Measurements from ENCODE around the gene BET1L.
"Not testable (repeated sequence)": the region's sequence is repeated elsewhere in the genome, so short reads cannot be mapped to it uniquely, and the experiment has no call there.

BET1L gene

DNA sequence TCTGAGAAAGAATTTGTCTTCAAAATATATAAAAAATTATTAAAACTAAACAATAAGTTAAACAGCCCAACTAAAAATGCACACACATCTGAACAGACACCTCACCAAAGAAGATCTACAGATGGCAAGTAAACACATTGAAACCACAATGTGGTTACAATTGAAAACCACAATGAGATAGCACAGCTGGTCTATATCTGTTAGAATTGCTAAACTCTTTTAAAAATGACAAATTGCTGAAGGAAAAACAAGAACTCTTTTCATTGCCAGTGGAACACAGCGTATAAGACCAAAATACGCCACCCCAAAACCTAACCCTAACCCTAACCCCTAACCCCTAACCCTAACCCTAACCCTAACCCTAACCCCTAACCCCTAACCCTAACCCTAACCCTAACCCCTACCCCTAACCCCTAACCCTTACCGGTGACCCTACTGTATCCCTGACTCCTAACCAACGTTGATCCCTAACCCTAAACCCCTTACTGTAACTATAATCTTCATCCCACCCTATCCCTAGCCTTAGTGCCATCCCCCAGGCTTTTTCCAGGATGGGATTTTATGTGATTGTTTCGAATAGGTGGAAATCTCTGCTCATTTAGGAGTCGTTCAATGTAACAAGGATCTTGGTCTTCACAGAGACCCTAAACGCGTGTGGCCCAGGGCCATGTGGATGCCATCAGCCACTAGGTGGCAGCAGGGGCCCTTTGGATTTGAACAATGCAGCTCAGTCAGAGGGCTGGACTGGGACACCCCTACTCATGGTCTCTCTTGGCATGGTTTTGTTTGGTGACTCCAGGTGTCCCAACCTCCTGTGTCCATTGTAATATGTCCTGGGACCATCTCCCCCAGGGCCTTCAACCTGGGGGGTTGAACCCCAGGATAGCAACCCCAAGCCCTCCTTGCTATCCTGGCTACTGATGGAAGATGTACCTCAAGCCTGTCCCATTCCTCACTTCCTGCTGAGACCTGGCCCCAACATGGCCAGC, 15.4 kb downstream of the BET1L start:
- DNase-seq = peak; percentile 26

DNA sequence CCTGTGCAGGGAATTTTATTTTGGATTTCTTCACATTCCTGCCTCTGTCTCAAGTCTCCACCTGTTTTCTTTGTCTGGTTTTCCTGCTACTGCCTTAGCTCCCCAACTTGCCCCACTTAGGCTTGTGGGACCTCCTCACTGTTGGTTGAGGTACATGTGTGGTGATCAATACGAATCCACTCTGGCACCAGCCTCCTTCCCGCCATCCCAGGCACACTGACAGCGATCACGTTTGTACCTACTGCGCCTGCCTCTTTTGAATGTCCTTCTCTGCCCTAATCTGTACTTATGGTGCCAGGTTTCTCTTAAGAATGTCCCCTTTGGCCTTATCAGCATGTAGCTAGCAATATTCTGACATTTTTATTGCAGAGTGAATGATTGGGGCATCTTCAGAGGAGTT, 16.7 kb downstream of the BET1L start:
- not testable (repeated sequence) for DNase-seq

DNA sequence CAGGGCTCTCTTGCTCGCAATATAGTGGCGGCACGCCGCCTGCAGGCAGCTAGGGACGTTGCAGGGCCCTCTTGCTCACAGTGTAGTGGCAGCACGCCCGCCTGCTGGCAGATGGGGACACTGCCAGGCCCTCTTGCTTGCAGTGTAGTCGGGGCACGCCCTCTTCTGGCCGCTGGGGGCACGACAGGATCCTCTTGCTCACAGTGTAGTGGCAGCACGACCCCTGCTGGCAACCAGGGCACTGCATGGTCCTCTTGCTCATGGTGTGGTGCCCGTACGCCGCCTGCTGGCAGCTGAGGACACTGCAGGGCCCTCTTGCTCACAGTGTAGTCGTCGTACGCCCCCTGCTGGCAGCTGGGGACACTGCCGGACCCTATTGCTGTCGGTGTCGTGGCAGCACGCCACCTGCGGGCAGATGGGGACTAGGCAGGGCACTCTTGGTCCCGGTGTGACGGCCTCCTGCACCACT, 17.3 kb downstream of the BET1L start:
- not testable (repeated sequence) for DNase-seq

DNA sequence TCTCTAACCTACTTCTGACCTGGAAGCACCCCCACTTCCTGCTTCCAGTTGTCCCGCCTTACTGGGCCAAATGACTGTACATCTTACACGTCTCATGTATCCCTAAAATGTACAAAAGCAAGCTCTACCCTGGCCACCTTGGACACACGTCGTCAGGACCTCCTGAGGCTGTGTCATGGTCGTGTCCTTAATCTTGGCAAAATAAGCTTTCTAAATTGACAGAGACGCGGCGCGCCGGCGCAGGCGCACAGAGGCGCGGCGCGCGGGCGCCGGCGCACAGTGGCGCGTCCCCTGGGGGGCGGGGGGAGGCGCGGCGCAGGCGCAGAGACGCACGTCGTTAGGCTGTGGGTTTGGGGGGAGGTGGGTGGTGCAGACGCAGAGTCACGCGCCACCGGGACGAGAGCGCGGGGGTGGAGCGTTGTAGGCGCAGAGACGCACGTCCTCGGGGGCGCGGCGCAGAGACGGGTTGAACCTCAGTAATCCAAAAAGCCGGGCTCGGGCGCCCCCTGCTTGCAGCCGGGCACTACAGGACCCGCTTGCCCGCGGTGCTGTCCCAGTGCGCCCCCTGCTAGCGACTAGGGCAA, 17.9 kb downstream of the BET1L start:
- not testable (repeated sequence) for DNase-seq

DNA sequence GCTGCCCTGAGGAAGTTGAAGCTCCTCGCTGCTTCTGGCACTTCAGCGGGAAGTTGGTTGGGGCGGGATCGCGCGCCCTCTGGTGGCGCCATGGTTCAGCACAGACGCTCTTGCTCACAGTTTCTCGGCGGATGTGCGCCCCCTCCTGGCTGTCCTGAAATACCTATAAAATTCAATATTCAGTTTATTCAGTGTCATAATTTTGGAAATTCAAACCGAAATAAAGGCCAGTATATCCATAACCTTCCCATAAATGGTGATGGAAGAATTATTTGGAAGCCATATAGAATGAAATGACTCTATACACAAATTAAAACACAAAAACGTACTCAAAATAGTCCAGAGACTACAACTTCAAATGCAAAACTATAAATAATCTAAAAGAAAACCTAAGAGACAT, 27.0 kb downstream of the BET1L start:
- DNase-seq = not testable (repeated sequence)
